Ishikawa (cell line): ENCODE measurements around the gene CCT4.

Source experiments
- CEBPB ChIP-seq: IDR thresholded peaks from 2 replicates; pipeline ENCODE4 v1.6.1; 2012
- CREB1 ChIP-seq: IDR thresholded peaks from 2 replicates; pipeline ENCODE4 v1.6.1; 2012; ENCODE audit warnings: low read depth
- EGR1 ChIP-seq: IDR thresholded peaks from 2 replicates; pipeline ENCODE4 v1.6.1; 2012
- EP300 ChIP-seq: IDR thresholded peaks from 2 replicates; pipeline ENCODE4 v1.6.1; 2012; ENCODE audit warnings: borderline replicate concordance
- FOXM1 ChIP-seq: IDR thresholded peaks from 2 replicates; pipeline ENCODE4 v1.6.1; 2012; ENCODE audit warnings: low read depth, borderline replicate concordance
- MAX ChIP-seq: IDR thresholded peaks from 2 replicates; pipeline ENCODE4 v1.6.1; 2012
- NFIC ChIP-seq: IDR thresholded peaks from 2 replicates; pipeline ENCODE4 v1.6.1; 2012
- RAD21 ChIP-seq: IDR thresholded peaks from 2 replicates; pipeline ENCODE4 v1.6.1; 2012; ENCODE audit warnings: low read depth
- REST ChIP-seq: IDR thresholded peaks from 2 replicates; pipeline ENCODE4 v1.6.1; 2012; ENCODE audit warnings: low read depth, mild to moderate bottlenecking
- TAF1 ChIP-seq: IDR thresholded peaks from 2 replicates; pipeline ENCODE4 v1.6.1; 2012; ENCODE audit warnings: low read depth, mild to moderate bottlenecking
- TCF12 ChIP-seq: IDR thresholded peaks from 2 replicates; pipeline ENCODE4 v1.6.1; 2012; ENCODE audit warnings: low read depth
- TEAD4 ChIP-seq: IDR thresholded peaks from 2 replicates; pipeline ENCODE4 v1.6.1; 2012
- YY1 ChIP-seq: IDR thresholded peaks from 2 replicates; pipeline ENCODE4 v1.6.1; 2012; ENCODE audit warnings: low read depth
- ZBTB7A ChIP-seq: IDR thresholded peaks from 2 replicates; pipeline ENCODE4 v1.6.1; 2012; ENCODE audit warnings: low read depth
- TF ChIP-seq, protein P1 (sequence below): IDR thresholded peaks from 2 replicates; pipeline ENCODE4 v1.6.1; 2012

CCT4 gene

GRCh38 chr2:61926531-61927477 lies 38.3 kb upstream of the CCT4 start:
- no peak for TF ChIP-seq CREB1
- no peak for TF ChIP-seq TCF12
- no peak for TF ChIP-seq RAD21
- no peak for TF ChIP-seq EGR1
- TF ChIP-seq ZBTB7A = no peak

GRCh38 chr2:61924895-61925663 lies 36.6 kb upstream of the CCT4 start:
- TF ChIP-seq, protein P1, sequence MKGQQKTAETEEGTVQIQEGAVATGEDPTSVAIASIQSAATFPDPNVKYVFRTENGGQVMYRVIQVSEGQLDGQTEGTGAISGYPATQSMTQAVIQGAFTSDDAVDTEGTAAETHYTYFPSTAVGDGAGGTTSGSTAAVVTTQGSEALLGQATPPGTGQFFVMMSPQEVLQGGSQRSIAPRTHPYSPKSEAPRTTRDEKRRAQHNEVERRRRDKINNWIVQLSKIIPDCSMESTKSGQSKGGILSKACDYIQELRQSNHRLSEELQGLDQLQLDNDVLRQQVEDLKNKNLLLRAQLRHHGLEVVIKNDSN = no peak
- TF ChIP-seq EGR1 = no peak

GRCh38 chr2:61922714-61923113 lies 34.3 kb upstream of the CCT4 start:
- TF ChIP-seq RAD21 = no peak
- TF ChIP-seq REST = no peak
- TF ChIP-seq NFIC = no peak
- TF ChIP-seq, protein P1 = no peak
- TF ChIP-seq YY1 = no peak
- no peak for TF ChIP-seq CREB1
- no peak for TF ChIP-seq TAF1
- no peak for TF ChIP-seq TEAD4
- no peak for TF ChIP-seq TCF12
- TF ChIP-seq FOXM1 = no peak
- no peak for TF ChIP-seq EP300
- no peak for TF ChIP-seq EGR1
- no peak for TF ChIP-seq MAX
- no peak for TF ChIP-seq CEBPB
- TF ChIP-seq ZBTB7A = no peak

DNA sequence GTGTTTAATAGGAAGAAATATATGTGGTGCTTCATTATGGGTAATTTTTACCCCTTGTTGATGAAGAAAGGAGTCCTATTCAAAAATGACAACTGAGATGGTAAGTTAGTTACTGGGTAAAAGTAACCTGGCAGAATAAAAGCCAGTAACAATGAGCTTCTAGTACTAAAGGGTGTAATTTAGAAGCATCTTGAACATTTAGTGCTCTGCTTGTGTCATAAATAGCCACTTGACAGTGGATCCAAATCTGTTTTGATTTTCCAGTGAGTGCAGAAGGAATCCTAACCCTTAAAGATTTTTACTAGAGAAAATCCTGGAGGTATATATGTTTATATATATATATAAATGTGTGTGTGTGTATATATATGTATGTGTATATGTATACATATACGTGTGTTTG lies 32.1 kb upstream of the CCT4 start:
- no peak for TF ChIP-seq CREB1
- TF ChIP-seq RAD21 = no peak
- TF ChIP-seq EP300 = no peak
- TF ChIP-seq TCF12 = no peak
- TF ChIP-seq NFIC = no peak
- no peak for TF ChIP-seq TEAD4
- no peak for TF ChIP-seq TAF1
- TF ChIP-seq ZBTB7A = no peak
- TF ChIP-seq FOXM1 = no peak
- TF ChIP-seq CEBPB = no peak
- TF ChIP-seq, protein P1 = no peak
- no peak for TF ChIP-seq EGR1
- no peak for TF ChIP-seq MAX
- TF ChIP-seq YY1 = no peak

- TF ChIP-seq CEBPB = no peak
- peak; percentile 45; the same call in 1 of the 2 replicates for TF ChIP-seq RAD21
These were observed 23.1 kb upstream of the CCT4 start for GRCh38 chr2:61911510-61911909.

DNA sequence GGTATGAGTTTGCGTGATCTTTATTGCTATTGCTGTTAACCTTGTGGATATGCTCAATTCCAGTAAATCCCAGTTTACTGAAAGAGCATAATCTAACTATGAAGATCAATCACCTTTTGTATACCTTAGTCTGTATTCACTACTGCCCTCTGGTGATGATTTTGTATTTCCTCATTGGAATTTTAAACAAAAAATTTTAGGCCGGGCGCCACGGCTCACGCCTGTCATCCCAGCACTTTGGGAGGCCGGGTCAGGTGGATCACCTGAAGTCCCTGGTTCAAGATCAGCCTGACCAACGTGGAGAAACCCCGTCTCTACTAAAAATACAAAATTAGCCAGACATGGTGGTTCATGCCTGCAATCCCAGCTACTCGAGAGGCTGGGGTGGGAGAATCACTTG lies 22.1 kb upstream of the CCT4 start:
- TF ChIP-seq TCF12 = no peak
- TF ChIP-seq REST = no peak
- no peak for TF ChIP-seq EP300
- TF ChIP-seq CREB1 = no peak
- no peak for TF ChIP-seq MAX
- TF ChIP-seq RAD21 = no peak
- TF ChIP-seq YY1 = no peak
- TF ChIP-seq NFIC = no peak
- no peak for TF ChIP-seq ZBTB7A
- TF ChIP-seq, protein P1 = no peak
- no peak for TF ChIP-seq FOXM1
- TF ChIP-seq TAF1 = no peak
- no peak for TF ChIP-seq CEBPB
- TF ChIP-seq EGR1 = no peak
- TF ChIP-seq TEAD4 = no peak
